Activated CD8-positive, alpha-beta memory T cell treated with anti-CD3 and anti-CD28 coated beads, Interleukin-2, amount 10 ng/mL, durations not matched to agents 7 days and 5 days (primary cell): Measurements from ENCODE around the gene MMP20. TPM values are rescaled to one million over a fixed set of nuclear protein-coding genes. Genes with fewer than 3 reads are reported as not detected.

Experiments
- ATAC-seq: fragments of 150-1000 bp; cut with Tn5 transposase; one replicate; pipeline ENCODE4 v1.10.0; 2021; ENCODE audit warnings: moderate library complexity
- CTCF ChIA-PET: fragments of 350-600 bp; sonication (Branson Sonifier 250); formaldehyde crosslinking; loops from one replicate; lab custom pipeline; 2021; ENCODE audit warnings: antibody characterized with exemption; lab: Charles Lee
- DNase-seq: peaks from one replicate; pipeline ENCODE4 v3.0.0-alpha.2; 2020
- H3K27ac Mint-ChIP-seq: one replicate; pipeline ENCODE4 v1.8.0; 2021; ENCODE audit warnings: mild to moderate bottlenecking, mixed read lengths
- H3K27me3 Mint-ChIP-seq: one replicate; pipeline ENCODE4 v1.8.0; 2021; ENCODE audit warnings: mixed read lengths
- H3K36me3 Mint-ChIP-seq: one replicate; pipeline ENCODE4 v1.8.0; 2021; ENCODE audit warnings: mild to moderate bottlenecking, mixed read lengths
- H3K4me1 Mint-ChIP-seq: one replicate; pipeline ENCODE4 v1.8.0; 2021; ENCODE audit warnings: mixed read lengths
- H3K4me3 Mint-ChIP-seq: one replicate; pipeline ENCODE4 v1.8.0; 2021; ENCODE audit warnings: mild to moderate bottlenecking, moderate library complexity, mixed read lengths
- H3K9me3 Mint-ChIP-seq: one replicate; pipeline ENCODE4 v1.8.0; 2022; ENCODE audit warnings: low read depth, mixed read lengths
- total RNA-seq, 2 experiments: library from RNA; stranded (reverse); gene quantifications; one replicate each; pipeline ENCODE4 v1.2.3, GENCODE V29; 2021

Gene MMP20
- total RNA-seq, 2 experiments from 2014 or later, result not detected

GRCh38 chr11:102599642-102600261 is 25.4 kb downstream of the MMP20 start:
- Mint-ChIP-seq H3K9me3 (no peaks in the 10 kb centered on the region), H3K4me1 (peaks cover 21% of the 10 kb centered on the region), H3K36me3 (no peaks in the 10 kb centered on the region), H3K4me3 (no peak overlapping the region), H3K27ac (no peak overlapping the region), H3K27me3 (no peaks in the 10 kb centered on the region)
- ATAC-seq (peak; percentile 95), DNase-seq (no peak)
- CTCF ChIA-PET, result interaction anchor here (1.6 kb wide), 1 partner anchor 39 kb away, joined by 4 read pairs; no protein-coding TSS in a partner anchor

GRCh38 chr11:102598272-102598671 is 26.9 kb downstream of the MMP20 start:
- no peak for ATAC-seq
- no peak for DNase-seq
- no peak overlapping the region for H3K27ac Mint-ChIP-seq
- CTCF ChIA-PET, result interaction anchor here (1.0 to 1.6 kb wide), 3 partner anchors 15 to 73 kb away, joined by 3 to 6 read pairs (median 4); no protein-coding TSS in a partner anchor
- peaks cover 21% of the 10 kb centered on the region for H3K4me1 Mint-ChIP-seq
- H3K27me3 Mint-ChIP-seq, result no peaks in the 10 kb centered on the region
- no peak overlapping the region for H3K4me3 Mint-ChIP-seq
- H3K9me3 Mint-ChIP-seq, result no peaks in the 10 kb centered on the region
- H3K36me3 Mint-ChIP-seq, result no peaks in the 10 kb centered on the region

GRCh38 chr11:102596578-102596977 is 28.6 kb downstream of the MMP20 start:
- ATAC-seq (no peak), DNase-seq (no peak)
- no peak overlapping the region for H3K27ac Mint-ChIP-seq
- H3K27me3 Mint-ChIP-seq, result no peaks in the 10 kb centered on the region
- H3K4me1 Mint-ChIP-seq, result peaks cover 21% of the 10 kb centered on the region
- no peaks in the 10 kb centered on the region for H3K9me3 Mint-ChIP-seq
- H3K4me3 Mint-ChIP-seq, result no peak overlapping the region
- H3K36me3 Mint-ChIP-seq, result no peaks in the 10 kb centered on the region
- CTCF ChIA-PET, result interaction anchor here (0.7 kb wide), 1 partner anchor 16 kb away, joined by 4 read pairs; no protein-coding TSS in a partner anchor

GRCh38 chr11:102592634-102593581 is 32.2 kb downstream of the MMP20 start:
- Mint-ChIP-seq H3K27me3 (no peaks in the 10 kb centered on the region), H3K4me3 (no peak overlapping the region), H3K36me3 (no peaks in the 10 kb centered on the region), H3K27ac (no peak overlapping the region), H3K4me1 (peaks cover 10% of the 10 kb centered on the region), H3K9me3 (no peaks in the 10 kb centered on the region)
- CTCF ChIA-PET, result interaction anchor here (1.0 to 2.4 kb wide), 4 partner anchors 20 to 251 kb away, joined by 3 to 8 read pairs (median 5); no protein-coding TSS in a partner anchor
- DNase-seq (no peak), ATAC-seq (no peak)

- no peak for ATAC-seq
- CTCF ChIA-PET, result interaction anchor here (1.0 to 2.2 kb wide), 2 partner anchors 39 to 74 kb away, joined by 3 to 7 read pairs; no protein-coding TSS in a partner anchor
- Mint-ChIP-seq H3K27me3 (no peaks in the 10 kb centered on the region), H3K4me3 (no peak overlapping the region), H3K4me1 (peaks cover 10% of the 10 kb centered on the region), H3K27ac (no peak overlapping the region), H3K36me3 (peaks cover under 1% of the 10 kb centered on the region), H3K9me3 (no peaks in the 10 kb centered on the region)
- no peak for DNase-seq
These were observed 33.0 kb downstream of the MMP20 start for GRCh38 chr11:102592131-102592530.

- DNase-seq (no peak), ATAC-seq (no peak)
- Mint-ChIP-seq H3K36me3 (peaks cover 2% of the 10 kb centered on the region), H3K4me3 (no peak overlapping the region), H3K9me3 (no peaks in the 10 kb centered on the region), H3K27me3 (no peaks in the 10 kb centered on the region), H3K27ac (no peak overlapping the region), H3K4me1 (peaks cover 10% of the 10 kb centered on the region)
- CTCF ChIA-PET, result interaction anchor here (1.0 to 2.2 kb wide), 2 partner anchors 27 to 75 kb away, joined by 3 to 7 read pairs; no protein-coding TSS in a partner anchor
These were observed 33.9 kb downstream of the MMP20 start for GRCh38 chr11:102591160-102591718.

GRCh38 chr11:102590276-102591049 is 34.7 kb downstream of the MMP20 start:
- Mint-ChIP-seq H3K36me3 (peaks cover 5% of the 10 kb centered on the region), H3K9me3 (no peaks in the 10 kb centered on the region), H3K27ac (no peak overlapping the region), H3K27me3 (no peaks in the 10 kb centered on the region), H3K4me3 (no peak overlapping the region), H3K4me1 (peaks cover 10% of the 10 kb centered on the region)
- CTCF ChIA-PET, result interaction anchor here (1.0 to 2.2 kb wide), 2 partner anchors 26 to 76 kb away, joined by 3 to 7 read pairs; no protein-coding TSS in a partner anchor
- DNase-seq (no peak), ATAC-seq (no peak)

- no peak overlapping the region for H3K4me3 Mint-ChIP-seq
- no peak overlapping the region for H3K27ac Mint-ChIP-seq
- peaks cover 5% of the 10 kb centered on the region for H3K36me3 Mint-ChIP-seq
- CTCF ChIA-PET, result interaction anchor here (1.5 to 1.9 kb wide), 2 partner anchors 31 to 77 kb away, joined by 4 read pairs; no protein-coding TSS in a partner anchor
- H3K9me3 Mint-ChIP-seq, result no peaks in the 10 kb centered on the region
- ATAC-seq (peak; percentile 60), DNase-seq (no peak)
- H3K4me1 Mint-ChIP-seq, result peaks cover 10% of the 10 kb centered on the region
- H3K27me3 Mint-ChIP-seq, result no peaks in the 10 kb centered on the region
These were observed 36.1 kb downstream of the MMP20 start for GRCh38 chr11:102589047-102589459.

- H3K4me1 Mint-ChIP-seq, result peaks cover 10% of the 10 kb centered on the region
- H3K27ac Mint-ChIP-seq, result no peak overlapping the region
- ATAC-seq (no peak), DNase-seq (no peak)
- CTCF ChIA-PET, result interaction anchor here (1.9 kb wide), 1 partner anchor 30 kb away, joined by 4 read pairs; no protein-coding TSS in a partner anchor
- H3K4me3 Mint-ChIP-seq, result no peak overlapping the region
- peaks cover 8% of the 10 kb centered on the region for H3K36me3 Mint-ChIP-seq
- H3K9me3 Mint-ChIP-seq, result peaks cover 3% of the 10 kb centered on the region
- H3K27me3 Mint-ChIP-seq, result no peaks in the 10 kb centered on the region
These were observed 37.4 kb downstream of the MMP20 start for GRCh38 chr11:102587722-102588121.

GRCh38 chr11:102583141-102583873 is 41.8 kb downstream of the MMP20 start:
- Mint-ChIP-seq H3K27ac (no peak overlapping the region), H3K4me1 (peaks cover 4% of the 10 kb centered on the region), H3K9me3 (peaks cover 3% of the 10 kb centered on the region), H3K27me3 (no peaks in the 10 kb centered on the region), H3K4me3 (no peak overlapping the region), H3K36me3 (peaks cover 10% of the 10 kb centered on the region)
- CTCF ChIA-PET, result no interaction called here
- ATAC-seq (no peak), DNase-seq (no peak)

GRCh38 chr11:102582140-102582539 is 43.0 kb downstream of the MMP20 start:
- Mint-ChIP-seq H3K4me1 (peaks cover 12% of the 10 kb centered on the region), H3K9me3 (peaks cover 3% of the 10 kb centered on the region), H3K27me3 (no peaks in the 10 kb centered on the region), H3K27ac (no peak overlapping the region), H3K36me3 (peaks cover 10% of the 10 kb centered on the region), H3K4me3 (no peak overlapping the region)
- no peak for ATAC-seq
- CTCF ChIA-PET, result no interaction called here
- no peak for DNase-seq

- no peak for ATAC-seq
- peaks cover 21% of the 10 kb centered on the region for H3K4me1 Mint-ChIP-seq
- DNase-seq, result no peak
- H3K9me3 Mint-ChIP-seq, result peaks cover 3% of the 10 kb centered on the region
- H3K27ac Mint-ChIP-seq, result no peak overlapping the region
- H3K36me3 Mint-ChIP-seq, result peaks cover 10% of the 10 kb centered on the region
- no peaks in the 10 kb centered on the region for H3K27me3 Mint-ChIP-seq
- CTCF ChIA-PET, result interaction anchor here (1.5 kb wide), 1 partner anchor 32 kb away, joined by 3 read pairs; no protein-coding TSS in a partner anchor
- no peak overlapping the region for H3K4me3 Mint-ChIP-seq
These were observed 44.1 kb downstream of the MMP20 start for GRCh38 chr11:102581066-102581465.
